Measurements from ENCODE around the gene NOTCH1.

Gene NOTCH1

DNA sequence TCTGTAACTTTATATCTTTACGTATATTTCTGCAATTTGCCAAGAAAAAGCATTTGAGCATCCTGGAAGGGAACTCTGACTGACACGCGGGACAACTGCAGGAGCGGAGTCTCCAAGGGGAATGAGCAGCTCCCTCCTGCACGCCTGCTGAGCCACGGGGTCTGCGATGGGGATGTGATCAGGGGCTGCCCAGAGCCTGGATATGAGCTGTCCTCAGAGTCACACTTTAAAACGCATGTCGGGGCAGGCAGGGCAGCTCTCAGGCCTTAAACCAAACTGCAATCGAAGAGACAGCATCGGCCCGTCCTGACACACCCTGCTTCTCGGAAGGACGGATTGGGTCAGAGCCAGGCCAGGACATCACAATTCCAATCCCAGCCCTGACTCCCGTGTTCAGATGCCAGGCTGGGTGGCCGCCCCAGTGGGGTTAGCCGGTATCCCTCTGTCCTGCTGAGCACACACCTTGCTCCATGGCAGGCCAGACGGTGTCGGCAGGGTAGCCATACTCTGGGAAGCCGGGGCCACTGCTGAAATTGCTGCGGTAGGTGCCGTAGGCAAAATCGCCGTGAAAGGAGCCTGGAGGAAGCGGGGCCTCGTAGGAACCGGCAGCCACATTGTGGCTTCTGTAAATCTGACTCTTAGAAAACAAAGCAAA, 80.2 kb downstream of the NOTCH1 start:
- DNase-seq (ENCODE audit: low read depth in 2 of 2), result no peak

DNA sequence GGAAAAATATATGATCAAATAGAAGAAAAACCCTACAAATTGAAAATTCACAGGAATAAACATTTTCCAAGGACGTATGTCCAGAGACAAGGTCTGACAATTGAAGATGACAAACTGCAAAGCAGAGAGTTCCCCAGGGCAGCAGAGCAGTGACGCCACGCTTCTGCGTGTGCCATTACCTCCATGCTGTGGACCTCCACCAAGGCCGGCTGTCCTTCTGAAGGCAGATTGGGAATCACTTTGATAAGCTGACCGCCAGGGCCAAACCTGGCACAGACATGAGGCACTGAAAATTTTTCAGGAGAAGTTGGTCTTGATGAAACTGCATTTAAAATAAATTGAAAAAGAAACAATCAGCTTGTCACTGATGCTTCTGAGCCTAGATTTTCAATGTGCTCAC, 81.6 kb downstream of the NOTCH1 start:
- DNase-seq (ENCODE audit: low read depth in 2 of 2), result no peak

DNA sequence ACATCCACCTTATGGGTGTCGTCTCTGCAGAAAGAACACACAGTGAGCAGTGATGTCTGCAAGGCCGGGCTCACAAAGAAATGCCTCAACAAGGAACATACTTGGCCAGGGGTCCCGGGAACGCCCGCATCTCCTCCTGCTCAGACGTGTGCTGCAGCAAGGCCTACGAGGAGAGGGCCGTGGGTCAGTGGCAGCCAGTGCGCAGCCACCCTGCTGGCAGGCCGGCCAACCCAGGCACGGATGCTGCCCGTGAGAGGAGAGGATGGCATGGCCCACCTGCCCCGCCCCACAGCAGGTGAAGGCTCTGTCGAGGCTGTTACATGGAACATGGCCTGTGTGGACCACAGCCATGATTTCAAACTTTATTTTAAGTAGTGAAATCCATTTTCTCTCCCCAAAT, 82.3 kb downstream of the NOTCH1 start:
- DNase-seq (ENCODE audit: low read depth in 2 of 2), result no peak

DNA sequence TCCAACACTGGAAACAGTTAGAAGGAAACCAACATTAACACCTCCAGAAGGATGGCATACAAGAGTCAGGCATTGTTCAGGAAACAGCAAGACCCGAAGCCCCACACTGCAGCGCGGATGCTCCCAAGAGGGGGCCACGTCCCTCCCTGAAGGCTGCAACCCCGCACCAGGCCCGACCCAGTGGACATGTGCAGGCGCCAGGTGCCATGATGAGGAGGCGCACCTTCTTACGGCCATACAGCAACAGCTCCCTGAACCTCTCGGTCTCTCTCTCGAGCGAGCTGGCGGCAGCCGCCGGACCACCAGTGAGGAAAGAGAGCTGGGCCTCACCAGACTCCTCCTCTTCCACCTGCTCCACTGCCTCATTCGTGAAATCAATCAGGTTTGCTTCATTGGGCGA, 83.2 kb downstream of the NOTCH1 start:
- DNase-seq (ENCODE audit: low read depth in 2 of 2), result no peak

DNA sequence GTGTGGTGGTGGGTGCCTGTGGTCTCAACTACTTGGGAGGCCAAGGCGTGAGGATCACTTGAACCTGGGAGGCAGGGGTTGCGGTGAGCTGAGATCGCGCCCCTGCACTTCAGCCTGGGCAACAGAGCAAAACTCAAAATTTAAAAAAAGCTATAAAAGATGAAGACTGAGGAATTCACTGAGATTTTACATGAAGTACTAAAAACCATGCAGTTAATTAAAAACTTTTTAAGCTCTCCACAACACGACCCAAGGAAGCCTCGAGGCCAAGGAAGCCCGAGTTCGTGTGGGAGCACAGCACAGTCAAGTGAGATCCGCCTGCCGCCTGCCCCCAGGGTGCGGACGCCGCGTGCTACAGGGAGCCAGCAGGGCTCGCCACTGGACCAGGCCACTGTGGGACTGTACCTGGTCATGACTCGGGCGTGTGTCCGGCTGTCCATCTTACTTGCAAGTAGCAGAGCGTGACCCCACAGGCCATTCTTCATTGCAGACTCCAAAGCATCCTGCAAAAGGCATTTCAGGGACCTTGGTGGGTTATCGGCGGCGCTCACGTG, 85.0 kb downstream of the NOTCH1 start:
- DNase-seq (ENCODE audit: low read depth in 2 of 2), result no peak

DNA sequence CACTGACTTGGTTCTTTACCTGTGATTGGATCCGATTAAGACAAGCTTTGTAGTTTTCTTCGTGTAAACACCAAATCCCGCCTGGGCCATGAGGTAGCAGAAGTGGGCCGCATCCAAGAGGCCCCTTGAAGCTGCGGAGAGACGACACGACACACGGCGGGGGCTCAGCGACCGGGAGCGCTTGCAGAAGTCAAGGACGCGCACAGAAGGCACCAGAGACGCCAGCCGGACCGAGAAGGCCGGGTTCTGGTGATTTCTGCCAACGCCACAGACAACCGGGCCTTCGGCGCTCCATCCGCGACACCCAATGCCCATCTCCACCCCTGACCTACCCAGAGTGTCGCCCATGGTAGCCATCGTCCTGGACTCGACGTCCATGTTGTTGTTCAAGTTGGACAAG, 86.4 kb downstream of the NOTCH1 start:
- DNase-seq (ENCODE audit: low read depth in 2 of 2), result no peak

DNA sequence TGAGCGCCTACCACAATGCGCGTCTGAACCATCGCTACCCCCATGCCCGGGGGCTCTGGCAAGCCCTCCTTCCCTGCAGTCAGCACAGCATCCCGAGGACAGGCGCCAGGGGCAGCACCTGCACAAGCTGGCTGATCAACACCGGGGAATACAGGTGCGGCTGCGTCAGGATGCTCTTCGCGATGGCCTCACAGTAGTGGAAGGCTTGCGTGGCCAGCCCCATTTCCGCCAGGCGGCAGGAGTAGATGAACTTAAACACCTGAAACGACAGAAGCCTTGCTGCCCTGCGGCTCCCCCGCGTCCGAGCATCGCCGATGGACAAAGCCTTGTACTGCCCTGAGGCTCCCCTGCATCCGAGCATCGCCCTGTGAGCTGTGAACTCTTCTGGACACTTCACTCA, 88.5 kb downstream of the NOTCH1 start:
- no peak for DNase-seq (ENCODE audit: low read depth in 2 of 2)

DNA sequence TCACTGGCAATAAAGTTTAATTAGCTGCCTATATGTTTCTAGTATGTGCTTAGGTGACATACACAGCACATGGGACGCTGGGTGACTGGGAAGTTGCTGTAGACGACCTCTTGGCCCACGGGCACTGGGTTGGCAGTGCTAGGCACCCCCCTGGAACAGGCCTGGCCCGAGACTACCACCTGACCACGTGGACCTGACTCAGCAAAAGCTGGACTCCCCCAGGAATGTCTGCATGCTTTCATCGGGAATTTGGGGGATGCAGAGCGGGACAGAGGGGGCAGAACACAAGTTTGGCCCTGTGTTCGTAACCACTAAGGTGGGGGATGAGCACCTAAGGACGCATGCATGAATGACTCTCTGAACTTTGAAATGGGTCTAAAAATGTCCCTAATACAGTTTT, 89.6 kb downstream of the NOTCH1 start:
- no peak for DNase-seq (ENCODE audit: low read depth in 2 of 2)

DNA sequence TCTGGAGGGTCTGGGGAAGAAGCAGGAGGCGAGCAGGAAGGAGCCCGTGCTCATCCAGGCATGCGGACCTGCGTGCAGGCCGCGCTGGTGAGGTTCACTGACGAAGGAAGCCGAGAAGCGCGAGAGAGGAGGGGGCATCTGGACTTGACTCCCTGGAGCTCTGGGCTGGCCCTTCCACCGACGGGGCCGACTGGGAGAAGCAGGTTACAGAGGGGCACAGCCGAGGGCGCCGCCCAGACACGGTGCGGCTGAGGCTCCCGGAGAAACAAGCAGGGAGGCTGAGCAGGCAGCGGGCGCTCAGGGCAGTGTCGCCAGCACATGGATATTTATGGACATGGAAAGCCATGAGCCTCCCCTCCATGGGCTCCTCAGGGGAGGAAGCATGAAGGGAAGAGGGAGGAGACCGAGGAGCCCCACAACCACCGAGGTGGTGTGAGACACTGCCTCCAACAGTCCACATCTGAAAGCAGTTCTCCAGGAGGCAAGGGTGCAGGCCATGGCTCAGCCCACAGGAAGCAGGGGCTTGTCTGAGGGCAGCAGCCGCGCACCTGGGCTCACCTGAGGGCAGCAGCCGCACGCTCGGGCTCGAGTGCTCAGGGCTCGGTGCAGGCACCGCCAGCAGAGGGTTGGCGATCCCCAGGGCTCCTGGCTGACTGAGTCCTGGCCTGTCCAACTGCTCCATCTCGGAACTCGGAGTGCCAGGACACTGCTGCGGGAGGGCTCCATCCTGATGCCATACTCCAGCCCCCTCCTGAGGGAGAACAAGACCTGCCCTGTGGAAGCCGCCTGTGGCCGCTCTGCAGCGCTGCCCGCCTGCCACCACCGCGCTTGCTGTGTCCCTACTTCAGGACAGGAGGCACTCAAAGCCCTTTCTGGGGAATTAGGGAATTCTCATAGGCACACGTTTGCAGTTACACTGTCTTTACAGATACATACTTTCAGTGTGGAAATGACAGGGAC, 90.5 kb downstream of the NOTCH1 start:
- no peak for DNase-seq (ENCODE audit: low read depth in 2 of 2)

DNA sequence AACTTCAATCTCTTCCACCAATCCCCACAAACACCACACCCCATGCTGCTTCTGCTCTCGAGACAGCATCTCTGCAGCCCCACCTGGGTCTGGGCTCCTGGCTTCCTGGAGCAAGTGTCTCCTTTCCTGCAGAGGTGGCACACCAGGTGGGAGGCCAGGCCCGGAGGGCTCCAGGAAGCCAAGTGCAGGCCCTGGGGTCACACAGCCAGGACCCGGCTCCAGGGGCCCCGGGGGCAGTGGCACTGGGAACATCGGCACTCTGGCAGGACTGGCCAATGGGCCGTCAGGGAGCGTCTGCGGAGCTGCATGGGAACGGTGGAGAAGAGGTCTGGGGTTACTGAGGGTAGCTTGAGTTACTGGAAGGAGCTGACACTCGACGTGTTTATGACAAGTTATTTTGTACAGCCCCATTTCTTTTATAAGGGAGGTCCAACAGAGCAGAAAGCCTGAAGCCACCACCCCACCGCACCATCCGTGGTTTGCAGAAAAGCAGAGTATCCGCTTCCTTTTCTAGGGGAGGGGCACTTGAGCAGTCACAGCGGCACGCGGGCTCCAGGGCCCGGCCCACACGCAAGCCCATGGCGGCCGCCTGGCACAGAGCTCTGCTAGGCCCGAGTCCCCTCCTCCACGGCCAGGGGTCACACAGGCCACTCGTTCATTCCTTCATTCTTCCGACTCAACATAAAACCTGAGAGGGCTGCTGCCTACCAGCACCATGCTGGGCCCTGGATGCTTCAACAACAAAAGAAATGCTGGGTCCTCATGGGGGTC, 91.6 kb downstream of the NOTCH1 start:
- no peak for DNase-seq (ENCODE audit: low read depth in 2 of 2)

DNA sequence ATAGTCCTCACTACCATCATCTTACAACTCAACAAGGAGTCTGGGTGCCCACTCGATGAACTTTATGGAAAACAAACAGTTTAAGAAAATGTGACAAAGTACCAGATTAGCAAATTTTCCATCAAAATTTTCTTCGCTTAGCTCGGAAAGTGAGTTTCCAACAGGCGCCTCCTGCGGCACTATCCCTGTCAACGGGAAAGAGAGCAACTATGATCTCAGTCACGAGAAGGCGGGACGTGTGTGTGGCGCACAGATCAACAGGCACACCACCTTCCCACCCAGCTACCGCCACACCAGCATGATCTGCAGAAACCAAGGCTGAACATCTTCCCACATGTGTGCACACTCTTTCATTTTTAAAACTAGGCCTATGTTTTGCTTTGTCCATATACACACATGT, 92.5 kb downstream of the NOTCH1 start:
- DNase-seq (ENCODE audit: low read depth in 2 of 2), result no peak

DNA sequence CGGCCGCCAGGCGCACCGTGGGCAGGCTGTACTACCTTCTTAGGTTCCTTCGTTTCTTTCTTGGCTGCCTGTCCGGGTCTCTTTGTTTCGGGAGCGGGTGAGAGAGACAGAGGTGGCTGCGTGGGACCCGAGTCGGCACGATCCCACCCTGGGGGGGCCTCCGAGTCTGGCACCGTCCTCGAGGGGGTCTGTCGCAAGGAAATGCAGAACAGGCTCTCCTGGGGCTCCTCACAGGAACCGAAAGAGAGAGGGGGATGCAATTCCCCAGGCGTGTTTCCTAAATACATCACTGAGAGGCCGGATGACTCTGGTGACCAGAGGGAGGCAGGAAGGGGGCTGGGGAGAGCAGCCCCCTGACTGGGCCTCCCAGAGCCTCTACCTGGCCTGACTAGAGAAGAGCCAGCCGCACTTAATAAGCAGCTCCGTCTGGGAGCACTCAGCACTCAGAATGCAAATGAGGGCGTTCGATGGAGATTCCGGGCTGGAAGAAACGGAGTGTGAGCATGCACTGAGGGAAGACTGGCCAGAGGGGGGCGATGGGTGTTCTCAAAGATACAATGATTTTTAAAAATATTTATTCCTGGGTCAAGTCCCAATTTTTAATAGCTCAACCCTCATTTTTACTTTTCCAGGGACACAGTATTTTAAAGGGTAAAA, 94.5 kb downstream of the NOTCH1 start:
- DNase-seq (ENCODE audit: low read depth in 2 of 2), result no peak

DNA sequence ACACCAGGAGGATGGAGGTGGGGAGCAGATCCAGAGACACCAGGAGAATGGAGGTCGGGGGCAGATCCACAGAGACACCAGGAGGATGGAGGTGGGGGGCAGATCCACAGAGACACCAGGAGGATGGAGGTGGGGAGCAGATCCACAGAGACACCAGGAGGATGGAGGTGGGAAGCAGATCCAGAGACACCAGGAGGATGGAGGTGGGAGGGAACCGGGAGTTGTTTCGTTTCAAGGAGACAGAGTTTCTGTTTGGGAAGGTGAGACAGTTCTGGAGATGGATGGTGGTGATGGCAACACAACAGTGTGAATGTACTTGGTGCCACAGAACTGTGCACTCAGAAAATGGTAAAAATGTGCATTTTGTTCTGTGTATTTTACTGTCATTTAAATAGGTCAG, 97.2 kb downstream of the NOTCH1 start:
- no peak for DNase-seq (ENCODE audit: low read depth in 2 of 2)

DNA sequence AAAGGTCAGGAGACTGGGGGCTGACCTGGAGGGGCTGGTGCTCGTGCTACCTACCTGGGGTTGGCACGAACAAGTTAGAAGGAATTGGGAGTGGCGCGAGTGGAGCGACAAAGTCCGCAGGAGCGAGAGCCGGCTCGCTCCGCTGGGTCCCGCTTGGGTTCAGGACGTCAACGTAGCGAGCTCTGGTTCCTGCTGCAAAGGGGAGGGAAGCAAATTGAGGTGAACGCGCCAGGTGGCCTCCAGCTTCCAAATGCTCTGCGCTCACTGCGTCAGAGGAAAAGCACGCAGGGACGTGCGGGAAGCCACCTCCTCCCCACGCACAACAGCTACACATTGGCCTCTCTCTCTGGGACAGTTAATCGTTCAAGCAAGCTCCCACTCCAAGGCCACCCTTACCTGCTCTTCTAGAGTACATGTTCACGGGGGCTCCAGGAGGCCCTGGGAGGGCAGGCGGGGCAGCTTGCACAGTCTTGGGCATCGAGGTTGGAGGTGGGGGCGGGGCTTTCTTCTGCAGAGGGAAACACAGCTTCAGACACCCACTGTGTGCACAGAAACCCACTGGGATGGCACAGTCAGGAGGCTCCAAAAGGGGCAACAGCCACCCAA, 98.6 kb downstream of the NOTCH1 start:
- no peak for DNase-seq (ENCODE audit: low read depth in 2 of 2)

DNA sequence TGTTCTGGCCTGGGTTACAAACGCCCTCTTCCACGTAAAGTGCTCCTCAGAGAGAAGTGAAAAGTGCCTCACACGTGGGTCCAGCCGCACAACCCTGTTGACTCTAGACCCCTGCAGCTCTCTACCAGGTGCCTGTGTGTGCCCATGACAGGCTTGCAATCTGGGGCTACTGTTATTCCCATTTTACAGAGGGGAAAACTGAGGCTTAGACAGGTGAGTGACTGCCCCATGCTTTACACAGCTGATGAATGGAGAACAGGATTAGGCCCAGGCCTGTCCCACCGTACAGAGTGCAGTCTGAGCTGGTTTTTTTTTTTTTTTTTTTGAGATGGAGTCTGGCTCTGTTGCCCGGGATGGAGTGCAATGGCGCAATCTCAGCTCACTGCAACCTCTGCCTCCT, 100.0 kb downstream of the NOTCH1 start:
- DNase-seq (ENCODE audit: low read depth in 2 of 2), result no peak
